B cell (primary cell): ENCODE data around the gene DNAJC4.

Experiments
- EZH2 ChIP-seq: IDR thresholded peaks from 2 replicates; pipeline ENCODE4 v1.6.1; 2012; ENCODE audit warnings: borderline replicate concordance, low read depth, mild to moderate bottlenecking, moderate library complexity, low read length; ENCODE audit not compliant: insufficient read depth, poor library complexity, severe bottlenecking
- TF ChIP-seq, protein P1 (sequence below): fragments of 200-600 bp; IDR thresholded peaks from one replicate; pipeline ENCODE4 v1.8.0; 2022; ENCODE audit warnings: antibody characterized with exemption, mild to moderate bottlenecking

DNA sequence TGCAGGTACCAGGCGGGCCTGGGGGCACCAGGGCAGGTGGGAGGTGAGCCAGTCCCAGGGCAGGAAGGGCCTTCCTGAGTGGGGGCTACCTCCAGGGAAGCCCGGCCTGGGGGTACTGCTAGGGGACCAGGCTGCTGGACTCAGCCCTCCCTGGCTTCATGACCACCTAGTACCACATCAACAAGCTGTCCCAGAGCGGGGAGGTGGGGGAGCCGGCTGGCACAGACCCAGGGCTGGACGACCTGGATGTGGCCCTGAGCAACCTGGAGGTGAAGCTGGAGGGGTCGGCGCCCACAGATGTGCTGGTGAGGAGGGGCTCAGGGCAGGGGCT, 11.0 kb upstream of the DNAJC4 start:
- TF ChIP-seq, protein P1, sequence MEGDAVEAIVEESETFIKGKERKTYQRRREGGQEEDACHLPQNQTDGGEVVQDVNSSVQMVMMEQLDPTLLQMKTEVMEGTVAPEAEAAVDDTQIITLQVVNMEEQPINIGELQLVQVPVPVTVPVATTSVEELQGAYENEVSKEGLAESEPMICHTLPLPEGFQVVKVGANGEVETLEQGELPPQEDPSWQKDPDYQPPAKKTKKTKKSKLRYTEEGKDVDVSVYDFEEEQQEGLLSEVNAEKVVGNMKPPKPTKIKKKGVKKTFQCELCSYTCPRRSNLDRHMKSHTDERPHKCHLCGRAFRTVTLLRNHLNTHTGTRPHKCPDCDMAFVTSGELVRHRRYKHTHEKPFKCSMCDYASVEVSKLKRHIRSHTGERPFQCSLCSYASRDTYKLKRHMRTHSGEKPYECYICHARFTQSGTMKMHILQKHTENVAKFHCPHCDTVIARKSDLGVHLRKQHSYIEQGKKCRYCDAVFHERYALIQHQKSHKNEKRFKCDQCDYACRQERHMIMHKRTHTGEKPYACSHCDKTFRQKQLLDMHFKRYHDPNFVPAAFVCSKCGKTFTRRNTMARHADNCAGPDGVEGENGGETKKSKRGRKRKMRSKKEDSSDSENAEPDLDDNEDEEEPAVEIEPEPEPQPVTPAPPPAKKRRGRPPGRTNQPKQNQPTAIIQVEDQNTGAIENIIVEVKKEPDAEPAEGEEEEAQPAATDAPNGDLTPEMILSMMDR: no peak
- no peak for TF ChIP-seq EZH2
